GM18502 (cell line): ENCODE measurements around the gene VASH2.
"Not testable (repeated sequence)": the region's sequence is repeated elsewhere in the genome, so short reads cannot be mapped to it uniquely, and the experiment has no call there.

ENCODE experiments used
- ATAC-seq: cut with Tn5 transposase; IDR thresholded peaks from one replicate; pipeline ENCODE4 v1.9.1; 2021; ENCODE audit warnings: mild to moderate bottlenecking; ENCODE audit not compliant: unreplicated experiment, poor library complexity

Gene VASH2

DNA sequence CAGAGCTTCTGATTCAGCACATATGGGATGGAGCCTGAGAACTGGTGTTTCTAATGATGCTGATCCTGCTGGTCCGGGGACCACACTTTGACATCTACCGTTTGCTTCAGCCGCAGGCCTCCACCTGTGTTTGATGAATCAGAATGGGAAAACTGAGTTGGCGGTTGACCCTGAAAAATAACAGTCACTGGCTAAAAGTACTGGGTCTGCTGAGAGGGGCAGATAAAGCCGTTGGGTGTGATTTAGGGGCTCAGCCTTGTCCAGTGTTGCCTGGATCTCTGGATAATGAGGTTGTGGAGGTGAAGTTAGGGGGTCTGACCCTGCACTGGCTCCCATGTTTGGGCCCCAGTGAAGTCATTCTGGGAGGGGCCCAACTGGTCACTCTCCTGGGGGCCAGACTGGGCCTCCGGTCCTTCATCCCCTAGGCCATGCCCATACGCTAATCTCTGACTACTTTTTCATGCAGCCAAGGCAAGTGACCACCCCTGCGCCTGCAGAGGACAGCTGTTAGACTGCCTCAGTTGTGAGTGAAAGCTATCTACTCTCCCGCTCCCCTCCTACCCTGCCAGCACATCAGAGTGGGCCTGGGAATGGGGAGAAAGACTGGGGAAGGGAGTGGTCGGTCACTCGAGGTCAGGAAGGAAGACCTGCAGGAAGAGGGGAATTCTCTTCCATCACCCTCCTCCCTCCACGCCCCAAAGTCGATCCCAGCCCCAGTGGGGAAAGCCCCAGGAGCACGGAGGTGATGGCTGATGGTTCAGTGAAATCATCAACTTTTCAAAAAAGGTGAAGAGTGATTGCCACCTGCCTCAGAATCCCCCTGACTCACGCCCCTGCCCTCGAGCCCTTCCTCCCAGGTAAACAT lies 27.7 kb downstream of the VASH2 start:
- peak; percentile 44 for ATAC-seq

DNA sequence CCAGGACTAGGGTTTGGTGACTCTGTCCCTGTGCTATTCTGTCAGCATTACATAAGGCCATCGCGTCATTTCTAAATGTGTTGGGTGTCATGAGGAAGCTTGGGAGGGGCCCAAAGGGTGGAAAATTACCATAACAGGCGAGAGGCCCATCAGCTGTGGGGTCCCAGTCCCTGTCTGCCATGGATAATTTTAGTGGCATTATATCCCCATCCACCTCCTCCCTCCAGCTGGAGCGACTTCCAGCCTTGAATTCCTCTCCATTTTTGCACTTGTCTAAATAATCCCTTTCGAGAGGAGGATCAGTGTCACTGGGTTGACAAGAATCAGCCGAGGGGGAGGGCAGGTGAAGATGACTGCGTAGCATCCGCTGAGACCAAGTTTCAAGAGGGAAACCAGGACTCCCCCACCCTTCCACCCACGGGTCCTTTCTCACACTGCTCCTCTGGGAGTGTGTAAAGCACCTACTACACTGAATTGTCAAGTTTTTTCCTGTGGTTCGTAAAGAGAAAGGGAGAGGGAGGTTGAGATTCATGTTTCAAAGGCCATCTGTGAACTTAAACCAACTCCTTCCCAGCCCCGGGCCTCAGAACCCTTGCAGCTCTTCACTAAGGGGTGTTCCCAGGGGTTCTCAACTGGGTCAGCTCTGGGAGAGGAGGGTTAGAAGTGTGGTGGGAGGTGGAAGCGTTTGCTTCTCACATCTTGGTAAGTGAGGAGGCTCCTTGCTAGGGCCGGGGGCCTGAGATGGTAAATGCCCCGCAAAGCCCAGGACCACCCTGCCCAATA lies 29.2 kb downstream of the VASH2 start:
- peak; percentile 76 for ATAC-seq

DNA sequence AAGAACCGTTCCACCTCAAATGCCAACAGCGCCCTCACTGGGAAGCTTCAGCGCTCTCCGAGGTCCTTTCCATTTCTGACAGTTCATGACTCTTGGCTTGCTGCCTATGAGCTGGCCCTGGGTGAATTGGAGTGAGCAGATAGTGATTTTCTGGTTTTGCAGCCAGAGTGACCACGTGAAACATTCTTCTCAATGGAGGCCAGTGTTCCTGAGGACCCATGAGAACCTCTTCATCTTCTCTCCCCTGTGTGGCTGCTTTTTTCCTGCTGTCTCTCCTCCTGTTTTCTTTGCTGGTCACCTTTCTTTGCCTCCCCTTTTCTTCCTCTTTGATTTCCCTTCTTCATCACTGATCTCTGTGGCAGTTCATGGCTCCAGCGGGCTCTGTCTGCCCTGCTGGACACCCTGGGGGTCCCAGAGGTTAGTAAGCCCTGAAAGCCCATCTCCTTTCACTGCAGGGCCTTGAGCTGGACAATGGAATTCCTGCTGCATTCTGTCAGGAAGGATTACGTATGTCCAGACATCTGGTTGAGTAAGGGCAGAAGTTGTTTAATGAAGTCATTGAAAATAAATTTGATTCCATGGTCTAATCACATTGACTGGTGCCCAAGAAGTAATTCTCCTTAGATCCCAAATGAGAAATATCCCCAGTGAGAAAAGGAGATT lies 29.9 kb downstream of the VASH2 start:
- no peak for ATAC-seq

DNA sequence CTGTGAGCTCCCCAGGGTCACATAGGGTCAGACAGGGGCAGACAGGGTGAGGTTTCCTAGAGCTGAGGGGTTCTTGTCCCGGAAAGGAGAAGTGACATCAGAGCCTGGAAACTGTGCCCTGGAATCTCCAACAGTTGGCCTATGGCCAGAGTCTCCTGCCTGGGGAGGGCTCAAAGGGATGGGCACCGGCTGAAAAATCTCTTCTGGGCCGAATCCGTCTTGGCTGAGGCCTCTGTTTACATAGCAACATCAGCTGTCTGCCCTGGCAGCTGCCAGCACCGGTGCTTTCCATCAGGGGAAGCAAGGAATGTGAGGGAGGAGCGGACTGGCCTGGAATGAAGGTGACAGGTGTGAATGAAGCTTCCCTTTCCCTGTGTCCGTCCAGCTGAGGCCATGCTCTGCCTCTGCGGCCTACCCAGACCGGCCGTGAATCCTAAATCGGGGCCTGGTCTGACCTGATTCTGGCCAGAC lies 30.7 kb downstream of the VASH2 start:
- no peak for ATAC-seq

DNA sequence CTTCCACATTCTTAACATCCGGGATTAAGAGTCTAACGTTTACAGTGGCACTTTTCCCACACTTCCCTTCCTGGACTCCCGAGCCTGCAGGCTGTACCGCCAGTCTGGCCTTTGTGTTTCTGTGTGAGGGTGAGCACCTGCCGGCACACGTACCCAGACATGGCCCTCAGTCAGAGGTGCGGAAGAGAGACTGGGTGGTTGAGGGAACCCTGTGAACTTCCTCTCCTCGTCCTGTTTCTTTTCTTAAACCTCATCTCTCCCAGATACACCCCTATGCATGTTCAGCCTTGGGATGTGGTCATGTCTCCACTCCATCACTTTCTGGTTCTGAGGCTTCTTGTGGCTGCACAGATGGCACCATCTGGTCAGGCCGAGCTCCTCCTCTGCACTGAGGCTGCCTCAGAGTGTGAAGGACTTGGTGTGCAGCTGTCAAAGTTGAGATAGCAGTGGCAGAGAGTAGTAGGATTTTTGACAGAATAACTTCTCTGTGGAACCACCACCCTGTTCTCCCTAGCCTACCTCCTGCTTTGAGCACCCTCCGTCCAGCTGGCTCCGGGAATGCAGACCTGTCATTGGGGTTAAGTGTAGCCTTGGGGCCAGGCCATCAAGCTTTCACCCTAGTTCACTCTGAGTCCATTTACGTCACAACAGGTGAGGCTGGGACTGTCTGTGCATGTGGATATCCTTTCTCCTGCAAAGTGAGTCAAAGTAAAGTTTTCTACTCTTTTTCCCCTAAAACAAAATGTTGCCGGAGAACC lies 31.4 kb downstream of the VASH2 start:
- ATAC-seq, result peak; percentile 69

DNA sequence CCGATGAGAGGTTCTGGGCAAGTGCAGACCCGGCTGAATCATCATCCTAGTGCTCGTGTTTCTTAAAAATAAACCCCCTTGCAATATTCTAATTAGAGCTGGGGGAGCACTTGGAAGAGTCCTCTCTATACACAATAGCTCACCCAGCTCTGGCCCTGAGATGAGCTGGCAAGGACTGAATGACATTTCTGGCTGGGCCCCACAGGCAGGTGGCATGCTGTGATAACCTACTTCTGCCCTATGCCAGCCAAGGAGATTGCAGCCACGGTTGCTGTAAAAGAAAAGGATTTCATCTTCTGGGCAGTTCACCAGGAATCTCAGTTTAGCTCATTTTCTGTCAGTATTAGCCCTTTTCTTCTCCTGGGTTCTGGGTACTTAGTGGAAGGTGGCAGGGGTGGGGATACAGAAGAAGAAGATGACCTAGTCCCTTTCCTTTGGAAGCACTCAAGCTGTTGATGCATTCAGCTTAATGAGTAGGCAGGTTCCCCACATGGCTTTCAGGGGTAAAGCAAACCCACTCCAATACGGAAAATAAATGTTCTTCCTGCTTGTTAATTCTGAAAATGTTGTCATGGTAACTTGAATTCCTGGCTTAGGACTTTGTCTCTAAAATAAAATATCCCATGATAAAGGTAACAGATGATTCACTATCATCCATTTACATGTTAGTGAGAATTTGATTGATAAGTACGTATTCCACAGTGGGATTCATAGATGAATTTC lies 32.2 kb downstream of the VASH2 start:
- ATAC-seq, result no peak

DNA sequence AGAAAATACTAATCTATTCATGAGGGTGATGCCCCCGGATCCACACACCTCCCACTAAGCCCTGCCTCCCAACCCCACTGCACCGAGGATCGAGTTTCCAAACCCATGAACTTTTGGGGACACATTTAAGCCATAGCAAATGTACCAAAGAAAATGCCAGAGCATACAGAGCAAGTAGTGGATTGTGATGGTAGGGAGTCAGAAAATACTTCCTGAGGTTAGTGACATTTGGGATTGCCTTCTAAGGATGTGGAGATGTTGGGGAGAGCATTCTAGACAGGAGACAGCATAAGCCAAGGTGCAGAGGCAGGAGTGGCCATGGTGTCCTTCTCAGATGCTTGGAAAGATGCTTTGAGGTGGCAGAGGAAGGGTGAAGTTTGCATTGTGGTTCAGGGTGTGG lies 33.1 kb downstream of the VASH2 start:
- no peak for ATAC-seq

DNA sequence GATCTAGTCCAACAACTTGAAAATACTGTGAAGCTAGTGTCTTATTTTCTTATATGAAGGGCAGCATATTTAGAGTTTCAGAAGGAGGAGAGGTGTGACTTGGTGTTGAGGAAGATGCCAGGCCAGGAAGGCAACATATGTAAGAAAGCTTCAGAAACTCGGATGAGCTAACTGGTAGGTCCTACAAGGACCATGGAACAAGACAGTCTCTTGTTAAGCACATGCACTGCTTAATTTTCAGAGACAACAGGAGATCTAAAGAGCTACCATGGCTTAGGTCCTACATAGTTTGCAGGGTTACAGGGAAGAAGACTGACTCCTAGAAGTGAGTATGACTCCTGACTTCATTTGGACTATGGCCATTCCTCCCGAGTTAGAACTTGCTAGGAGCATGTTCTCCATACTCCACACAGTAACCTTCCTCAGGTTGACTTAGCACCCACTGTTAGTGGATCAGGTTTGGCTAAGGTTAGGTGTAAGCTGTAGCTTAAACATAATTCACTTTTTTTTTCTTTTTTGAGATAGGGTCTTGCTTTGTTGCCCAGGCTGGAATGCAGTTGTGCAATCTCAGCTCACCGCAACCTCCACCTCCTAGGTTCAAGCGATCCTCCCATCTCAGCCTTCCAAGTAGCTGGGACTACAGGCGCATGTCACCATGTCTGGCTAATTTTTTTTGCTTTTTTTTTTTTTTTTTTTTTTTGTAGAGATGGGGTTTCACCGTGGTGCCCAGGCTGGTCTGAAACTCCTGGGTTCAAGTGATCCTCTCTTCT lies 34.4 kb downstream of the VASH2 start:
- no peak for ATAC-seq

DNA sequence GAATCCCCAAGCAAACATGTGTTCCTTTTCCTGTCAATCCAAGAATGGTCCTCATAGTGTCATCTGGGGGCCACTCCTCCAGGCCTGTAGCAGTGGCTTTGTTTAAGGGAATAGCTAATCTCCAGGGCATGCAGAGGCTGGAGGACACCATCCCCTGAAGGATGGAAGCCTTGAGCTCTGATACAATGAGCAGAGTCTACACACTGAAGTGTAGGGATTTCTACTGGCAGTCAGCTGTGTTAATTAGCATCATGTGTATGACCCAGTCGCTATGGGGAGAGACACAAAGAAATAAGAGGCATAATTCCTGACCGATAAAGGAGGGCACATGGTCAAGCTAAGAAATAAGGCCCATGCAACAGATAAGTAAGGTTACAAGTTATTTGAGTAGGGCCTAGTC lies 36.2 kb downstream of the VASH2 start:
- ATAC-seq, result no peak

DNA sequence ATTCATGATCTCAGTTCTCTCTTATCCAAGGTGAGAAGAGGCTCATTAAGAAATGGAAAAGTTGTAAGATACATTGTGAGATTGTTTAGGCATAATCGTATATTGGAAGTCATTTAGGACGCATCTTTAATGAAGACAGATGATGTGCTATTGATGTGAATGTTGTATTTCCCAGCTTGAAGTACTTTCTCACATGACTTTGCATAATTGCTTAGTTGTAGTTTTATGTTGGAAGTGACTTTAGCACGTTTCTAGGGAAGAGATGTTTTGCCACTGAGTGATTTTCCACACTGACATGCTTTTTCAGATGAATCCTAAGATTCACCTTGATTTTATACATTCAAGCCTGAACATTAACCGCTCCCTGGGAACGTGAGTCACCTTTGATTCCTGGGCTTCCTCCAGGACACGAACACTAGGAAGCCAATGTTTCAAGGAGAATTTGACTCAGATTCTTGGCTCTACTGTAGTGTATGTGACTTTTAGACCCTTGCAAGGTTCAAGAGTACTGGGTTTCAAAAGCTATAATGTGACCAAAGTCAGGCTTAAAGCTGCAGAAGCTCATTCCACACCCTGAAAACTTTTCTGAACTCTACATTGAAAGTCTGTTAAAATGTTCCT lies 37.5 kb downstream of the VASH2 start:
- no peak for ATAC-seq

DNA sequence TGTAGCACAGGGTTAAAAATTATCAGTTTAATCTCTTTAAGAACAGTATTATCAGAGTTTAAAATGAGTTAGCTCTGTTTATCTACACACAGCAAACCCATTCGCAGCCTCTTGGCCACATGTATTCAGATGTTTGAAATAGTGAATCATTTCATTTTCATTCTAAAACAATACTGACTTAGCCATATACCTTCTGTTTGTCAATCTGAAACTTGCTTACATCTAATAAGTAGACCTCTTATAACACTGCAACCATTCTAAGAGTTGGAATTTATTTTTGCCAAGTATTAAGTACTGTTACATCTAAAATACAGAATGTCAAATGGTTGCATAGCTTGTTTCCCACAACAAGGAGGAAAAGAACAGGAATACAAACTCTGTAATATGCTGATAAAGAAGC lies 39.9 kb downstream of the VASH2 start:
- no peak for ATAC-seq

DNA sequence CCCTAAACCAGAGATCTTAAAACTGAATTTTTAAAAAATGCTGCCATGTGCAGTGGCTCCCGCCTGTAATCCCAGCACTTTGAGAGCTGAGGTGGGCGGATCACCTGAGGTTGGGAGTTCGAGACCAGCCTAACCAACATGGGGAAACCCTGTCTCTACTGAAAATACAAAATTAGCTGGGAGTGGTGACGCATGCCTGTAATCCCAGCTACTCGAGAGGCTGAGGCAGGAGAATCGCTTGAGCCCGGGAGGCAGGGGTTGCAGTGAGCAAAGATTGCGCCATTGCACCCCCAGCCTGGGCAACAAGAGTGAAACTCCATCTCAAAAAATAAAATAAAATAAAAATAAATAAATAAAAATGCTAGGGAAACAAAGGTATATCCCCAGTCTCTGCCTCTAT lies 43.6 kb downstream of the VASH2 start:
- not testable (repeated sequence) for ATAC-seq

DNA sequence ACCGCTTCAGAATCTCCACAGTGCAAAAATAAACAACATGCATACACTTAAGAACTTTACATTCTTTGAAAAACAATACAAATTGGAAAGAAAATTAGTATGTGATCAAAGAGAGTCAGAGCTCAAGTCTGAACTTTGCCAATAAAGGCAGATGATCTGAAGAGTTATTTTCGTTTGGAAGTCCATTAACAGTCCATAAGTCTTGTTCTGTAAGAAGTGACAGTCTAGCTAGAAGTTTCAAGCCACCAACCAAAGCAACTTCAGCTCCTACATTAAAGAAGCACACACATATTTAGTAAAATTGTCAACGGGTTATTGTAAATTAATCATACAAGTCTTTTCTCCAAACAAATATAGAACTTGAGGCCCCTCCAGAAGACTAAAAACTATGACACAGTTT lies 44.6 kb downstream of the VASH2 start:
- ATAC-seq, result no peak

DNA sequence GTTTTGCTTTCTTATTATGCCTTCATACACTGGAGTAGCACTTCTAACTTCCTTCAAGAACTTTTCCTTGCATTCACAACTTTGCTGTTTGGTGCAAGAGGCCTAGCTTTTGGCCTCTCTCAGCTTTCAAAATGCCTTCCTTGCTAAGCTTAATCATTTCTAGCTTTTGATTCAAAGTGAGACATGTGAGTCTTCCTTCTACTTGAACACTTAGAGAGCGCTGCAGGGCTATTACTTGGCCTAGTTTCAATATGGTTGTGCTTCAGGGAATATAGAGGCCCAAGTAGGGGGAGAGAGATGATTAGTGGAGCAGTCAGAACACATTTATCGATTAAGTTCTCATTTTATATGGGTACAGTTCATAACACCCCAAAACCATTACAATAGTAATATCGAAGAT lies 52.9 kb downstream of the VASH2 start:
- peak; percentile 69 for ATAC-seq

DNA sequence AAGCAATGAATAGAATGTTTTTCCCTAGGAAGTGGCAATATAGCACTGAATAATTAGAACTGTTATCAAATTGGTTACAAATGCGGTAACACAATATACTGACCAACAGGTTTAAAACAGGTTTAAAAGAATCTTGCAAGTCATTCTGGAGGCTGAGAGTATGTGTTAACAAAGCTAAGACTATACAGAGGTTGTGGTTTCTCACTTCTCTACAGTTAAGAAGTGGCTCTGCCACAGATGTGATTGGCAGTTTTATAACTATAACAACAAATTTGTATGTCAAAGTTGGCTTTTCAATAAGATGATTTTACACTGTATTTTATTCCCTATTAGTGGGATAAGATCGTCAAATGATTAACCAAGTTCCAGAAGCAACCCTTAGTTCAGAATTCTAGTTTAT lies 58.2 kb downstream of the VASH2 start:
- peak; percentile 75 for ATAC-seq

DNA sequence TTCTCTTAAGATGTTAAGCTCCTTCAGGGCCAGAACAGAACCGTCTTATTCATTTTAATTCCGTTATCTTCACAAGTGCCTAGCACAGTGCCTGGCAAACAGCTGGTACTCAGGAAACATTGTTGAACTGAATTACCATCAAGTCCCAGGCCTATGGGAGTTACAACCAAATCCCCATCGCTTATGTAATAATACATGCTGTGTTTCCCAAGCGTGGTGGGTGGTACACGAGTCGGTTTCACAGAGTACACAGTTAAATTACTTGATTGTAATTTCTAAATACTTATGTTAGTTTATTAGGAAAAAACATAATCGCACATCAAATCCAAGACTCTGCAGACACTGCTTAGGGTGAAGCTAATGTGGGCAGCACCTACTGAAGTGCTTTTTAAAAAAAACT lies 64.3 kb downstream of the VASH2 start:
- ATAC-seq, result no peak

DNA sequence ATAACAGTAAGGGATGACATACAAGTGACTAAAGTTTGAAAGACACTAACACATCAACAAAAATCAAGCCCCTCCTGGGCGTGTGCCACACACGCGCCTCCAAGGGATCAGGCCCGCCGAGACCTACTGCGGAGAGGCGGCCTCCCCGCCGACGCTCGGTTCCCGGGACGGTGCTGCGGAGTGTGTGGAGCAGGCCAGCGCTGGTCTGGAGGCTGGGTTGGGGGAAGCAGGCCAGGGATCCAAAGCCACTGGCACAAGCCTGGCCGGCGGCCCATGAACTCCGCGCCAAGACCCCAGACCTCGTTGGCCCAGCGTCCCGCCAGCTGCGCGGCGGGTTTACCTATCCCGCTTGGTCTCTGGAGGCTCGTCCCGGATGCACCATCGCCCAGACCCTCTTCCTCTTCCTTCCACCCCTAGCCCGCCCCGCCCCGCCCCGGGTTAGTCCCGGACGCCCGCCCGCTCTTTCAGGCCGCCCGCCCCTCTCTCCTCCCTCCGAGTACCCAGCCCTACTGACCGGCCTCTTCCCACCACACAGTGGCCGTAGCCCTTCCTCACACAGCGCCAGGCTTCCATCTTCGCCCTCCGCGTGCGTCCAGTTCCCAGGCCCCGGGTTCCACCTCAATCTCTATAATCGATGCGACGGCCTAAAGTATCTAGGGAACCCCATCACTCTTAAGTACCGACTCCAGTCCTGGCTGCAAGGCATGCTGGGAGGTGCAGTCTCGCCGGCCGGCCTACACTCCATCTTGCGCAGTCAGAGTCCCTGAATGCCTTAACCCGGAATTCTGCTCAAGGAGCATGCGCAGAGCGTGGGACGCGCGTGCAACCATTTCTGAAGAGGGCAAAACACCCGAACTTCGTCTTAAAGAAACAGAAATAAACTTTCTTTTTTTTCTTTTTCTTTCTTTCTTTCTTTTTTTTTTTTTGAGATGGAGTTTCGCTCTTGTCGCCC lies 65.0 kb downstream of the VASH2 start, which contains the start of gene ANGEL2:
Gene ANGEL2, minus strand, starts transcription at position 769 of the 952 bp plus-strand sequence. Its CDS starts 196 bp downstream, at position 573.
- ATAC-seq, result peak; percentile 95
